ENCODE data around the gene STAT5B. TPM values are rescaled to one million over a fixed set of nuclear protein-coding genes. Genes with fewer than 3 reads are reported as not detected.
A peak's percentile ranks its signal among the peaks of the same experiment; 100 is the strongest.

The STAT5B gene
- total RNA-seq, 1 experiment from 2014 or later = 102 TPM

- no peak for TF ChIP-seq POLR2AphosphoS5 (IDR thresholded peaks at IDR 0.05; ENCODE audit: low read depth, low read length)
- no peak for TF ChIP-seq TCF7L2 (IDR thresholded peaks at IDR 0.05; ENCODE audit: low read depth, low read length)
- no peak for TF ChIP-seq SIN3A (IDR thresholded peaks at IDR 0.05; ENCODE audit: borderline replicate concordance, insufficient read depth, low read depth, low read length)
- no peak for TF ChIP-seq CTCF (IDR thresholded peaks at IDR 0.05)
- TF ChIP-seq REST (IDR thresholded peaks at IDR 0.05; ENCODE audit: insufficient read depth in 1 of 2, low read depth in 2 of 2, low read length in 1 of 2) = no peak
- Histone ChIP-seq H3K4me3 (ENCODE audit: low read depth in 2 of 2, low read length in 2 of 2) (no peak overlapping the region), H3K9me3 (ENCODE audit: control insufficient read depth, insufficient read depth, low read depth, low read length) (no peaks in the 10 kb centered on the region), H3K27ac (ENCODE audit: low read length) (peak overlapping the region; percentile 34), H3K27me3 (ENCODE audit: control insufficient read depth, insufficient read depth, low read length) (no peaks in the 10 kb centered on the region), H3K36me3 (ENCODE audit: control insufficient read depth, insufficient read depth, low read length) (no peaks in the 10 kb centered on the region), H3K4me1 (ENCODE audit: control insufficient read depth, insufficient read depth, low read length) (peaks cover 23% of the 10 kb centered on the region)
- intact Hi-C loops (cut with micrococcal nuclease; ENCODE audit: unreplicated experiment) = no loop called here
- ChIA-PET POLR2A (no interaction called here), CTCF (interaction anchor here (1.4 kb wide), 1 partner anchor 86 kb away, joined by 4 read pairs; no protein-coding TSS in a partner anchor)
- in situ Hi-C loops (cut with HindIII; ENCODE audit: low pct_unique_long_range_greater_than_20kb, low sequenced_read_pairs) = no loop called here
- no TSS peak for BruUV-seq (replicated peaks)
- ATAC-seq = no peak
- no peak for DNase-seq (ENCODE audit: low read depth, low spot score)
Observed at GRCh38 chr17:42308446-42308845, 32.3 kb upstream of the STAT5B start.

GRCh38 chr17:42307362-42307927, 31.3 kb upstream of the STAT5B start:
- intact Hi-C loops (cut with micrococcal nuclease; ENCODE audit: unreplicated experiment) (no loop called here), in situ Hi-C loops (cut with HindIII; ENCODE audit: low pct_unique_long_range_greater_than_20kb, low sequenced_read_pairs) (no loop called here)
- H3K4me1 ChIP-seq (ENCODE audit: control insufficient read depth, insufficient read depth, low read length) = peaks cover 14% of the 10 kb centered on the region
- H3K27ac ChIP-seq (ENCODE audit: low read length) = peak overlapping the region; percentile 29; the same call in 1 of the 2 replicates
- DNase-seq (ENCODE audit: low read depth, low spot score) (no peak), ATAC-seq (no peak)
- no peaks in the 10 kb centered on the region for H3K27me3 ChIP-seq (ENCODE audit: control insufficient read depth, insufficient read depth, low read length)
- ChIA-PET CTCF (no interaction called here), POLR2A (no interaction called here)
- no TSS peak for BruUV-seq (replicated peaks)
- H3K4me3 ChIP-seq (ENCODE audit: low read depth in 2 of 2, low read length in 2 of 2) = no peak overlapping the region
- no peaks in the 10 kb centered on the region for H3K9me3 ChIP-seq (ENCODE audit: control insufficient read depth, insufficient read depth, low read depth, low read length)
- TF ChIP-seq SIN3A (IDR thresholded peaks at IDR 0.05; ENCODE audit: borderline replicate concordance, insufficient read depth, low read depth, low read length) (no peak), POLR2AphosphoS5 (IDR thresholded peaks at IDR 0.05; ENCODE audit: low read depth, low read length) (no peak), REST (IDR thresholded peaks at IDR 0.05; ENCODE audit: insufficient read depth in 1 of 2, low read depth in 2 of 2, low read length in 1 of 2) (no peak), CTCF (IDR thresholded peaks at IDR 0.05) (no peak), TCF7L2 (IDR thresholded peaks at IDR 0.05; ENCODE audit: low read depth, low read length) (no peak)
- no peaks in the 10 kb centered on the region for H3K36me3 ChIP-seq (ENCODE audit: control insufficient read depth, insufficient read depth, low read length)
